Epithelial cell of esophagus (primary cell): ENCODE measurements around the gene IKZF2.

Experiments used
- DNase-seq: peaks from one replicate; pipeline ENCODE4 v3.0.0; 2010; ENCODE audit warnings: low read depth
- H3K4me3 ChIP-seq: 2 replicates; pipeline ENCODE4 v1.5.1; 2011; ENCODE audit warnings: mild to moderate bottlenecking, low read length, control low read depth
- CTCF ChIP-seq: IDR thresholded peaks from 2 replicates; pipeline ENCODE4 v1.5.1; 2011; ENCODE audit warnings: low read depth, mild to moderate bottlenecking, low read length, control low read depth, inconsistent platforms; ENCODE audit not compliant: insufficient read depth; ENCODE audit errors: missing control alignments

The IKZF2 gene

GRCh38 chr2:212968284-212969081 is 182.9 kb downstream of the IKZF2 start:
- H3K4me3 ChIP-seq: no peak overlapping the region
- DNase-seq: peak; percentile 85
- no peak for TF ChIP-seq CTCF

- DNase-seq: no peak
- TF ChIP-seq CTCF: no peak
- H3K4me3 ChIP-seq: no peak overlapping the region
Measured at GRCh38 chr2:212966884-212967283, 184.5 kb downstream of the IKZF2 start.

- no peak for DNase-seq
- H3K4me3 ChIP-seq: no peak overlapping the region
- TF ChIP-seq CTCF: no peak
Measured at GRCh38 chr2:212962691-212963090, 188.7 kb downstream of the IKZF2 start.

- no peak overlapping the region for H3K4me3 ChIP-seq
- TF ChIP-seq CTCF: no peak
- no peak for DNase-seq
Measured at GRCh38 chr2:212961255-212961654, 190.2 kb downstream of the IKZF2 start.

GRCh38 chr2:212960336-212960735 is 191.1 kb downstream of the IKZF2 start:
- TF ChIP-seq CTCF: no peak
- no peak overlapping the region for H3K4me3 ChIP-seq
- no peak for DNase-seq

GRCh38 chr2:212959471-212960117 is 191.8 kb downstream of the IKZF2 start:
- DNase-seq: peak; percentile 23
- H3K4me3 ChIP-seq: no peak overlapping the region
- TF ChIP-seq CTCF: no peak
